Prostate gland (tissue), 2 donors: ENCODE measurements around the gene LBX2. TPM values are rescaled to one million over a fixed set of nuclear protein-coding genes. Genes with fewer than 3 reads are reported as not detected.

ENCODE experiments used
- DNase-seq: peaks from one replicate; pipeline ENCODE4 v3.0.0-alpha.2; 2019; ENCODE audit warnings: low spot score
- H3K27ac ChIP-seq, 2 donors: fragments of 200-600 bp; sonication (generic); 2 replicates each; pipeline ENCODE4 v1.5.1; 2017 to 2019
- H3K27me3 ChIP-seq: fragments of 200-600 bp; sonication (generic); replicated peaks from 2 replicates; pipeline ENCODE4 v1.5.1; 2019; ENCODE audit not compliant: insufficient read depth
- H3K36me3 ChIP-seq, 2 donors: fragments of 200-600 bp; sonication (generic); 1 replicate in 1 of 2; 2 replicates in 1 of 2; pipeline versions ENCODE4 v1.5.1 to v1.8.1; 2017 to 2019
- H3K4me1 ChIP-seq: fragments of 200-600 bp; sonication (generic); replicated peaks from 2 replicates; pipeline ENCODE4 v1.5.1; 2019
- H3K4me3 ChIP-seq, 2 donors: fragments of 200-600 bp; sonication (generic); 2 replicates each; pipeline ENCODE4 v1.5.1; 2017 to 2019
- H3K9me3 ChIP-seq: fragments of 200-600 bp; sonication (generic); 2 replicates; pipeline ENCODE4 v1.5.1; 2017
- POLR2A ChIP-seq: fragments of 450-650 bp; IDR thresholded peaks from one replicate; pipeline ENCODE4 v1.6.1; 2016; ENCODE audit warnings: antibody characterized with exemption, mild to moderate bottlenecking
- POLR2AphosphoS5 ChIP-seq: sonication (generic); formaldehyde crosslinking; IDR thresholded peaks from one replicate; pipeline ENCODE4 v1.6.1; 2017; ENCODE audit warnings: antibody characterized with exemption
- WGBS: methylation state at CpG from one replicate; pipeline ENCODE4 v1.1.5; 2018; 5-methylcytosine and 5-hydroxymethylcytosine counted together
- intact Hi-C: fragments of 100-400 bp; cut with DNase I; formaldehyde crosslinking; loops from one replicate; pipeline ENCODE4 v1.14.2; 2022
- total RNA-seq, 2 donors: library from RNA; depleted of rRNA; stranded (reverse); fragments of >200 nt; gene quantifications; one replicate each; pipeline ENCODE4 v1.1.0, GENCODE V29; 2016
- TF ChIP-seq, protein P1 (sequence below), 4 experiments: fragments of 200-600 bp in 2 of 4; fragments of 450-650 bp in 2 of 4; sonication (generic) in 2 of 4; IDR thresholded peaks; 1 replicate in 3 of 4; 2 replicates in 1 of 4; pipeline ENCODE4 v1.5.1; 2016 to 2019; ENCODE audit warnings: antibody characterized with exemption in 4 of 4, mild to moderate bottlenecking in 2 of 4, moderate library complexity in 2 of 4

The LBX2 gene
- total RNA-seq, 2 donors from 2014 or later: 1.2 TPM; not detected in 1

DNA sequence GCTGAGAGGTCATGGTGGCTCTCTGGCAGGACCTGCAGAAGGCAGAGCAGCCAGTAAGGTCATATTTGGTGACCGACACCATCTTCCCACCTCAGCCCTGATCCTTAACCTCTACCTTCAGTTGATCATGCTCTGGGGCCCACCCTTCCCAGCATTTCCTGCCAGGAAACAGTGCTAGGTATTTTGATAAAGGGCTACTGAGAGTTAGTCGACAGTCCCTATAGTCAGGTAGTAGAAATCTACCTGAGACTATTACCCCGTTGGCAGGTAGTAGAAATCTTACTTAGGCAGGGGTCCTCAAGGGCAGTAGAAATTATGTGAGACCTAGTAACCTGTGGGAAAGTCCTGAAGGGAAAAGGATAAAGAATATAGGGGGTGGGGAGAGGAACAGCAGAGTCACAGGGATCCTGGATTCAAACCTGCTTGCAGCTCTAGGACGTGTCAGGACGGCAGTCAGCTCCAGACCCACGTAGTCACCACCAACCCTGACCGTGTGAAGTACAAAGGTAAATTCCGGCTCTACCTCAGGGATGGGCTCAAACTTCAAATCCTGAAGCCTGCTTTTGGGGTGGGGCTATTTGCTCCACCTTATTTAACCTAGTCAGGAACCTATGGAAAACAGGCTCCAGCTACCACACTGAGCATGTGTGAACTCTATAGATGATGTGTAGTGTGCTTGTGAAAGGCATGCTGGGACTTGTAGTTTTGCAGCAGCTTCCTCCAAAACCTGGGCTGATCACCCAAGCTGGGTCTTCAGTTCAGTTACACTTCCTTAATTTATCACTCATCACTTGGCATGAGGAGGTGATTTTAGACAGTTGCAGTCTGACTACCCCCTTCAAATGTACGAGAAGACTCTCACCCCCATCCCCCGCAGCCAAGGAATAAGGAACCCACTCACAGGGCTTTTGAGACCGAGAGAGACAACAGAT lies 26.6 kb upstream of the LBX2 start, which contains the start of gene DQX1:
Gene DQX1, minus strand, starts transcription at position 515 of the 932 bp plus-strand sequence. Its CDS starts 502 bp downstream, at position 13.
- peaks cover 7% of the 10 kb centered on the region for H3K4me1 ChIP-seq
- intact Hi-C loops: loop anchor here (10.0 kb wide), 1 partner anchor 59 kb away; no protein-coding TSS in a partner anchor
- no peak within 1 kb of the TSS for H3K27ac ChIP-seq
- H3K9me3 ChIP-seq: no peaks in the 10 kb centered on the region
- TF ChIP-seq POLR2A (no peak), POLR2AphosphoS5 (no peak)
- TF ChIP-seq, protein P1, sequence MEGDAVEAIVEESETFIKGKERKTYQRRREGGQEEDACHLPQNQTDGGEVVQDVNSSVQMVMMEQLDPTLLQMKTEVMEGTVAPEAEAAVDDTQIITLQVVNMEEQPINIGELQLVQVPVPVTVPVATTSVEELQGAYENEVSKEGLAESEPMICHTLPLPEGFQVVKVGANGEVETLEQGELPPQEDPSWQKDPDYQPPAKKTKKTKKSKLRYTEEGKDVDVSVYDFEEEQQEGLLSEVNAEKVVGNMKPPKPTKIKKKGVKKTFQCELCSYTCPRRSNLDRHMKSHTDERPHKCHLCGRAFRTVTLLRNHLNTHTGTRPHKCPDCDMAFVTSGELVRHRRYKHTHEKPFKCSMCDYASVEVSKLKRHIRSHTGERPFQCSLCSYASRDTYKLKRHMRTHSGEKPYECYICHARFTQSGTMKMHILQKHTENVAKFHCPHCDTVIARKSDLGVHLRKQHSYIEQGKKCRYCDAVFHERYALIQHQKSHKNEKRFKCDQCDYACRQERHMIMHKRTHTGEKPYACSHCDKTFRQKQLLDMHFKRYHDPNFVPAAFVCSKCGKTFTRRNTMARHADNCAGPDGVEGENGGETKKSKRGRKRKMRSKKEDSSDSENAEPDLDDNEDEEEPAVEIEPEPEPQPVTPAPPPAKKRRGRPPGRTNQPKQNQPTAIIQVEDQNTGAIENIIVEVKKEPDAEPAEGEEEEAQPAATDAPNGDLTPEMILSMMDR (IDR thresholded peaks at IDR 0.05): no peak
- 86% methylated on average over 11 of the region's 11 CpGs for WGBS
- no peaks in the 10 kb centered on the region for H3K27me3 ChIP-seq
- H3K4me3 ChIP-seq: no peak within 1 kb of the TSS
- peaks cover 0 to 4% of the 10 kb centered on the region in 2 donors for H3K36me3 ChIP-seq
- no peak for DNase-seq

DNA sequence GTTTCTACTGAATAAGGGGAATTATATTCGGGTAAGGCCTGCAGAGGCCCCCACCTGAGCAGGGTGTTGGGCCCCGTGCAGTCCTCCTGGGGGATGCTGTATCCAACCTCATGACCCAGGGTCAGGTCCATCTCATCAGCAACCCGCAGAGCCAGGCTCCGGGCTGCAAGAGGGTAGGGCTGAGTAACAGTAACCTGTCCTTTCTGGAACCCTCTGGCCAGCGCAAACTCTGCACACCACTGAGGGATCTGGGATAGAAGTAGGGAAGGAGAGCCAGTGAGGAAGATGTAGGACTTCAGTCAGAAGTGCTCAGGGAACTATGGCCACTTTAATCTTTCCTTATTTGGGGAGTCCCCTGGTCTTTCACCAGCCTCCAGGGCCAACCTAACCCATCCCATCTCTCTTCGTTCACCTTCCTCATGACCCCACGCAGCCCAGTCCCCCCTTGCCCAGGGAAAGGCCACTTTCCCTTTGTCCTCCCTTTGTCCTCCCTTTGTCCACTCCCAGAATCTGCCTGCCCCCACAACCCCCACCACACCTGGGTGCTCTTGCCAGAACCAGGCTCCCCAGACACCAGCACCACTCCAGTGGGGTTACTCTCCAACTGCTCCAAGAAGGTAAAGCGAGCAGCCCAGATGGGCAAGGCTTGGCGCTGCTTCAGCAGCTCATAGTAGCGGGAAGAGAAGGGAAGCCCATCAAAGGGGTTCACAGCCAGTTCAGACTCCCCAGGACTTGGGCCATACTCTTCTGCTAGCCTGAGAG lies 25.7 kb upstream of the LBX2 start:
- DNase-seq: no peak
- Histone ChIP-seq H3K4me1 (peaks cover 7% of the 10 kb centered on the region), H3K9me3 (no peaks in the 10 kb centered on the region), H3K36me3 (peaks cover 0 to 4% of the 10 kb centered on the region in 2 donors), H3K27me3 (no peaks in the 10 kb centered on the region), H3K27ac (no peak overlapping the region), H3K4me3 (no peak overlapping the region)
- intact Hi-C loops: loop anchor here (10.0 kb wide), 1 partner anchor 60 kb away; no protein-coding TSS in a partner anchor
- no peak for TF ChIP-seq POLR2A
- TF ChIP-seq, protein P1 (IDR thresholded peaks at IDR 0.05): no peak
- WGBS: 96% methylated on average over 10 of the region's 10 CpGs

DNA sequence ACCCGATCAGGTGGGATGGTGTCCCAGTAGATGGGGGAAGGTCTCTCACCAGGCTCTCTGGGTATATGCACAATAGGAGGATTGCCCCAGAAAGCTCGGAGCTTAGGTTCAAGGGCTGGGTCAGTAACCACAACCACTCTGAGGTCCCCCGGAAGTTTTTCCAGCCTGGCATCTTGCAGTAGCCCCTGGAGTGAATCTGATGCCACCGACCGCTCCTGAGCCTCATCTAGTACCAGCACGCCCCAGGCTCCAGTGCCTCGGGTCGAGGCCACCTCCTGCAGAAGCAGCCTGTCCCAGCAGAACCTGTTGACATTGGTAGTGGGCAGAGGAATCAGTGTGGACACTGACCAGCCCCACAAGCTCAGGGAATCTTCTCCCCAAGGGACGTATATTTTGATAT lies 24.6 kb upstream of the LBX2 start:
- no peak overlapping the region for H3K27ac ChIP-seq

DNA sequence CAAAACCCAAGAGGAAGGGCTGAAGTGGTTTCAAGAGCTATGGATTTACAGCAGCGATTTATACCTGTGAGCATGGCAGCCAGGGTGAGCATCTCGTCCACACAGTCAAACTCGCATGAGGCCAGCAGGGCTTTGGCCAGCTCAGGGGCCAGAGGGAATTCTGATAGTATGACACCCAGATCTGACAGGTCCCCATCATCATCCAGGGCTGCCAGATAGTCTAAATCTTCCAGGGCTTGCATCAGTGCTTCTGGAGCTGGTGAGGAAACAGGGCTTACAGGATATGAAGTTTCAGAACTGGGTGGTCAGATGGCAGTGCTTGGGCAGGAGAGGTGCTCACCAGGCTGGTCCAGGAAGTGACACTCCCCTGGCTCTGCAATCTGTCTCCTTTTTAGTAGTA lies 23.1 kb upstream of the LBX2 start:
- Histone ChIP-seq H3K9me3 (no peaks in the 10 kb centered on the region), H3K36me3 (peaks cover 0 to 4% of the 10 kb centered on the region in 2 donors), H3K27ac (no peak overlapping the region), H3K27me3 (peaks cover 7% of the 10 kb centered on the region), H3K4me3 (no peak overlapping the region), H3K4me1 (no peaks in the 10 kb centered on the region)
- DNase-seq: no peak
- intact Hi-C loops: loop anchor here (10.0 kb wide), 1 partner anchor 62 kb away; no protein-coding TSS in a partner anchor
- 73% methylated on average over 3 of the region's 3 CpGs for WGBS
- TF ChIP-seq POLR2AphosphoS5 (no peak), POLR2A (no peak)
- TF ChIP-seq, protein P1 (IDR thresholded peaks at IDR 0.05): no peak

More for the DNA sequence above, 24.6 kb upstream of the LBX2 start:
- intact Hi-C loops: loop anchor here (10.0 kb wide), 1 partner anchor 61 kb away; no protein-coding TSS in a partner anchor
- Histone ChIP-seq H3K4me3 (no peak overlapping the region), H3K4me1 (peaks cover 7% of the 10 kb centered on the region), H3K9me3 (no peaks in the 10 kb centered on the region), H3K36me3 (peaks cover 0 to 4% of the 10 kb centered on the region in 2 donors), H3K27me3 (peaks cover 4% of the 10 kb centered on the region)
- no peak for TF ChIP-seq POLR2A
- no peak for TF ChIP-seq POLR2AphosphoS5
- TF ChIP-seq, protein P1 (IDR thresholded peaks at IDR 0.05): no peak
- no peak for DNase-seq
- 85% methylated on average over 9 of the region's 9 CpGs for WGBS
